ENCODE measurements around the gene HELB.

HELB gene

GRCh38 chr12:66301944-66302826 is at the start of gene HELB:
TSS of gene HELB (plus strand) at chr12:66302493. CDS start at chr12:66302604, 111 bp downstream.
- peak; percentile 95 for DNase-seq (ENCODE audit: low spot score)

- no peak for DNase-seq (ENCODE audit: low spot score)
Measured at GRCh38 chr12:66252771-66253170, 49.5 kb upstream of the HELB start.

- DNase-seq (ENCODE audit: low spot score): no peak
Measured at GRCh38 chr12:66255737-66256136, 46.6 kb upstream of the HELB start.

- no peak for DNase-seq (ENCODE audit: low spot score)
Measured at GRCh38 chr12:66258011-66258410, 44.3 kb upstream of the HELB start.

GRCh38 chr12:66262737-66263136 is 39.6 kb upstream of the HELB start:
- no peak for DNase-seq (ENCODE audit: low spot score)

- DNase-seq (ENCODE audit: low spot score): peak; percentile 20
Measured at GRCh38 chr12:66268562-66268961, 33.7 kb upstream of the HELB start.

- DNase-seq (ENCODE audit: low spot score): no peak
Measured at GRCh38 chr12:66269142-66269541, 33.2 kb upstream of the HELB start.

- DNase-seq (ENCODE audit: low spot score): peak; percentile 75
Measured at GRCh38 chr12:66269757-66270383, 32.4 kb upstream of the HELB start.

GRCh38 chr12:66270613-66271012 is 31.7 kb upstream of the HELB start:
- DNase-seq (ENCODE audit: low spot score): no peak

- DNase-seq (ENCODE audit: low spot score): no peak
Measured at GRCh38 chr12:66272650-66273049, 29.6 kb upstream of the HELB start.

- DNase-seq (ENCODE audit: low spot score): no peak
Measured at GRCh38 chr12:66273147-66273546, 29.1 kb upstream of the HELB start.

- DNase-seq (ENCODE audit: low spot score): no peak
Measured at GRCh38 chr12:66275040-66275439, 27.3 kb upstream of the HELB start.

GRCh38 chr12:66279123-66279712 is 23.1 kb upstream of the HELB start:
- DNase-seq (ENCODE audit: low spot score): no peak

- peak; percentile 28 for DNase-seq (ENCODE audit: low spot score)
Measured at GRCh38 chr12:66280561-66280960, 21.7 kb upstream of the HELB start.

GRCh38 chr12:66282244-66282643 is 20.0 kb upstream of the HELB start:
- DNase-seq (ENCODE audit: low spot score): no peak

- DNase-seq (ENCODE audit: low spot score): no peak
Measured at GRCh38 chr12:66287275-66287674, 15.0 kb upstream of the HELB start.

- no peak for DNase-seq (ENCODE audit: low spot score)
Measured at GRCh38 chr12:66288121-66288520, 14.2 kb upstream of the HELB start.

- DNase-seq (ENCODE audit: low spot score): no peak
Measured at GRCh38 chr12:66289485-66289884, 12.8 kb upstream of the HELB start.

GRCh38 chr12:66290716-66291200 is 11.5 kb upstream of the HELB start:
- DNase-seq (ENCODE audit: low spot score): no peak

GRCh38 chr12:66296176-66296683 is 6.1 kb upstream of the HELB start:
- DNase-seq (ENCODE audit: low spot score): no peak

- no peak for DNase-seq (ENCODE audit: low spot score)
Measured at GRCh38 chr12:66297080-66297479, 5.2 kb upstream of the HELB start.

GRCh38 chr12:66297923-66298322 is 4.4 kb upstream of the HELB start:
- no peak for DNase-seq (ENCODE audit: low spot score)

- no peak for DNase-seq (ENCODE audit: low spot score)
Measured at GRCh38 chr12:66302827-66303169, 505 bp downstream of the HELB start.

All from Ammon's horn (tissue), 1 donor.